Measurements from ENCODE around the gene KLHL40. TPM values are rescaled to one million over a fixed set of nuclear protein-coding genes. Genes with fewer than 3 reads are reported as not detected.

The KLHL40 gene
- total and polyA plus RNA-seq, 8 donors = not detected

- H3K27me3 ChIP-seq = no peaks in the 10 kb centered on the region
- TF ChIP-seq CTCF (IDR thresholded peaks at IDR 0.05) = no peak
- peaks cover 0 to 47% of the 10 kb centered on the region in 2 donors for H3K36me3 ChIP-seq
- no peak overlapping the region for H3K27ac ChIP-seq
- H3K4me3 ChIP-seq = no peak overlapping the region
- intact Hi-C loops (cut with DNase I) = no loop called here
- H3K4me1 ChIP-seq = peaks cover 0 to 10% of the 10 kb centered on the region in 2 donors
- ATAC-seq (no peak), DNase-seq (peak in 1 of 4 donors; percentile 47)
- H3K9me3 ChIP-seq = no peaks in the 10 kb centered on the region
Measured at GRCh38 chr3:42662813-42663535, 22.4 kb upstream of the KLHL40 start.

DNA sequence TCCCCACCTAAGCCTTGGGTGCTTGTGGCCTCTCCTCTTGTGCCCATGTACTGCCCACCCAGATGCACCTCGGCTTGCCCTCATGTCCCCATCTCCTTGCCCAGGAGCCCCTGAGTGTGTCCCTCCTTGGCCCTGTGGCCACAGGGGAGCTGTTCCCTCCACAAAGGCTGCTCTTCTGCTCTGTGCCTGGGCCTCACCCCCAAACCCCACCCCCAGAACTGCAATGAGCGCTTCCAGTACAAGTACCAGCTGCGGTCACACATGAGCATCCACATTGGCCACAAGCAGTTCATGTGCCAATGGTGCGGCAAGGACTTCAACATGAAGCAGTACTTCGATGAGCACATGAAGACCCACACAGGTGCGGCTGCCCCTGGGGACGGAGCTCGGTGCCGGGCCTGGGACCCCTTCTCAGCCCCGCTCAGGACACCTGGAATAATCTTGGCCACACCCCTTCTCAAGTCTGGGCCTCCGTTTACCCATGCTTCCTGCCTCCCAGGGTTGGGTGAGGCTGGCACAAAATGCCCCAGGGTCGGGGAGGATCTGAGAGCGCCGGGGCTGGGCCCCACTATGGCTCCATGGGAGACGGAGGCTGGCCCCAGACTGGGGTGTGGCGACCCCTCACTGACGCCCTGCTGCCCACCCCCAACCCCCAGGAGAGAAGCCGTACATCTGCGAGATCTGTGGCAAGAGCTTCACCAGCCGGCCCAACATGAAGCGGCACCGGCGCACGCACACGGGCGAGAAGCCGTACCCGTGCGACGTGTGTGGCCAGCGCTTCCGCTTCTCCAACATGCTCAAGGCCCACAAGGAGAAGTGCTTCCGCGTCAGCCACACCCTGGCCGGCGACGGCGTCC, 21.5 kb upstream of the KLHL40 start:
- Histone ChIP-seq H3K36me3 (peaks cover 0 to 40% of the 10 kb centered on the region in 2 donors), H3K27ac (no peak overlapping the region), H3K27me3 (no peaks in the 10 kb centered on the region), H3K4me3 (no peak overlapping the region), H3K9me3 (no peaks in the 10 kb centered on the region), H3K4me1 (peaks cover 0 to 10% of the 10 kb centered on the region in 2 donors)
- intact Hi-C loops (cut with DNase I) = no loop called here
- DNase-seq (peak in 1 of 4 donors; percentile 80), ATAC-seq (peak; percentile 39)
- no peak for TF ChIP-seq CTCF (IDR thresholded peaks at IDR 0.05)

- peaks cover 0 to 4% of the 10 kb centered on the region in 2 donors for H3K4me1 ChIP-seq
- H3K27me3 ChIP-seq = no peaks in the 10 kb centered on the region
- ATAC-seq = no peak
- H3K27ac ChIP-seq = no peak overlapping the region
- peaks cover 0 to 35% of the 10 kb centered on the region in 2 donors for H3K36me3 ChIP-seq
- no peaks in the 10 kb centered on the region for H3K9me3 ChIP-seq
- DNase-seq = no peak
- no peak overlapping the region for H3K4me3 ChIP-seq
- intact Hi-C loops (cut with DNase I) = no loop called here
- no peak for TF ChIP-seq CTCF (IDR thresholded peaks at IDR 0.05)
Measured at GRCh38 chr3:42664438-42664803, 20.9 kb upstream of the KLHL40 start.

DNA sequence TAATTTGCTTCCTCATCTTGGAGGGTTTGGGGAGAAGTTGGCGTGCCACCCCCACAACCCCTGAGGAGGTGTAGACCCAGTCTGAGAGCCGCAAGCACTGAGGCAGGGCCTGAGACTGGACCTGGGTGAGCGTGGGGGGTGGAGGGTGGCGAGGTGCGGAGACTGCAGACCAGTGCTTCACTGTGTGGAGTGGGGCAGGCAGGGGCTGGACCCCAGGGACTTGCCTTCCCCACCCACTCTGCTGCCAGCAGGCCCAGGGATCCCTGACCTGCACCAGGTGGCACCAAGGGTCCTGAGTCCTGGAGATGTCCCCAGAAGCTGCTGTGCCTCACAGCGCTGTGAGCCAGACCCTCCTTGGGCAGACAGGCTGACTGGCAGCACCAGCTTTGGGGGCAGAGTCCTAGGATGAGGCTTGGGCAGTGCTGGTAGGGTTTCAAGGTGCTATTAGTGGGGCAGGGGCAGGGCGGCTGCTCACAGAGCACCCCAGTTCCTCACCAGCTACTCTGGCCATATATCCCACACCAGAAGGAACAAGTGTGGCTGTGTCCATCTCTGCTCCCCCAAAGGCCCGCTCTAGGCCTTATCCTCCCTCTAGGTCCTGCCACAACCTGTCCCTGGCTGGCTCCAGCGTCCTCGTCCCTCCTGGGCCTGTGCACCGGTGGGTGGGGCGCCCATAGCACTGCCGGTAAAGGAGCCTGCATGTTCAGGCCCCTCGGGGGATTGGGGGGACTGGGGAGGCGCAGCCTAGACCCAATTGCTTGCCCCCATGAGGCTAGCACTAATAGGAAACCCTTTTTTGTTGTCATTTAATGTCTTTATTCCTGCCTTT, 20.1 kb upstream of the KLHL40 start:
- intact Hi-C loops (cut with DNase I) = no loop called here
- ATAC-seq = no peak
- no peak for TF ChIP-seq CTCF (IDR thresholded peaks at IDR 0.05)
- Histone ChIP-seq H3K27ac (no peak overlapping the region), H3K27me3 (no peaks in the 10 kb centered on the region), H3K9me3 (no peaks in the 10 kb centered on the region), H3K36me3 (peaks cover 0 to 26% of the 10 kb centered on the region in 2 donors), H3K4me3 (no peak overlapping the region), H3K4me1 (no peaks in the 10 kb centered on the region)
- DNase-seq = peak in 1 of 4 donors; percentile 75
